ENCODE data around the gene CERK.

Gene CERK

DNA sequence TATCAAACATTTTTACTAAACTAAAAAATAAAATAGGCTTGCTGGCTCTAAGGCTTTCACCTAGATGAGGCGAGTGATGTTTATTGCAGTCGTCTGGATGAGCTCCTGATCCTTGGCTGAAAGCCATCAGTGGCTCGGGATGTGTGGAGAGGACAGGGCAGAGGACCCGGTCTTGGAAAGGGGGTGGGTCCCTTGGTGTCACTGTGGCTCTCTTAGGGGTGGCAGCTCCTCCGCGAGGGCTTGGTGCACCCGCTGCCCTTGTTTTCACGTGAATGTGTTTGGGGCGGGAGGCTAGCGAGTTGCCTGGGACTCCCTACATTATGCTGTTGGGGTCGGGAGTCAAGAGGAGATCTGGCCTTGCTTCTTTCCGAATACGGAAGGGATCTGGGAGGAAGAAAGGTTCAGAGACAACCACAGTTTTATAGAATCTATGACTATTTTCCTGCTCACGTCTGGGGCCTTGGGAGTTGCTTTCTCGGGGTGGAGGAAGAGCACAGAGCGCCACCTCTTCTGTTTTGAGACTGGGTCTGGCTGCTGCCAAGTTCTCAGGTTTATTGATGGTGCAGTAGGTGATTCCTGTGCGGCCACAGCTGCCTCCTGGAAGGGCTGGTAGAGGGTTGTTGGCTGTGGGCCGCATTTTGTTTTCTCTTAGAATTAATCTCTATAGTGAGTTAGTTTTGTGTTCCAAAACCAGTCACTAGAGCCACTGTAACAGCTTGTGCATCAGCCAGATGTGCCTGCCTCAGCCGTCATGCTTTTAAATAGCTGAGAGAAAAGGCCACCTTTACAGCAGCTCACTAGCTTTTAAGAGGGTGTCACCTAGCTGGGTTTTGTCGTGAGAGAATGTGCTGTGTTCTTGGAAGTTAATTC lies 37.2 kb upstream of the CERK start:
- TF ChIP-seq FOXP2 (optimal IDR thresholded peaks at IDR 0.05; ENCODE audit: borderline replicate concordance, extremely low read depth, extremely low read length, insufficient read depth) (no peak), SIN3A (IDR thresholded peaks at IDR 0.05; ENCODE audit: borderline replicate concordance, insufficient read depth, low read length) (no peak), POLR2AphosphoS5 (IDR thresholded peaks at IDR 0.05; ENCODE audit: low read depth, low read length) (no peak)
- TF ChIP-seq, protein P1, sequence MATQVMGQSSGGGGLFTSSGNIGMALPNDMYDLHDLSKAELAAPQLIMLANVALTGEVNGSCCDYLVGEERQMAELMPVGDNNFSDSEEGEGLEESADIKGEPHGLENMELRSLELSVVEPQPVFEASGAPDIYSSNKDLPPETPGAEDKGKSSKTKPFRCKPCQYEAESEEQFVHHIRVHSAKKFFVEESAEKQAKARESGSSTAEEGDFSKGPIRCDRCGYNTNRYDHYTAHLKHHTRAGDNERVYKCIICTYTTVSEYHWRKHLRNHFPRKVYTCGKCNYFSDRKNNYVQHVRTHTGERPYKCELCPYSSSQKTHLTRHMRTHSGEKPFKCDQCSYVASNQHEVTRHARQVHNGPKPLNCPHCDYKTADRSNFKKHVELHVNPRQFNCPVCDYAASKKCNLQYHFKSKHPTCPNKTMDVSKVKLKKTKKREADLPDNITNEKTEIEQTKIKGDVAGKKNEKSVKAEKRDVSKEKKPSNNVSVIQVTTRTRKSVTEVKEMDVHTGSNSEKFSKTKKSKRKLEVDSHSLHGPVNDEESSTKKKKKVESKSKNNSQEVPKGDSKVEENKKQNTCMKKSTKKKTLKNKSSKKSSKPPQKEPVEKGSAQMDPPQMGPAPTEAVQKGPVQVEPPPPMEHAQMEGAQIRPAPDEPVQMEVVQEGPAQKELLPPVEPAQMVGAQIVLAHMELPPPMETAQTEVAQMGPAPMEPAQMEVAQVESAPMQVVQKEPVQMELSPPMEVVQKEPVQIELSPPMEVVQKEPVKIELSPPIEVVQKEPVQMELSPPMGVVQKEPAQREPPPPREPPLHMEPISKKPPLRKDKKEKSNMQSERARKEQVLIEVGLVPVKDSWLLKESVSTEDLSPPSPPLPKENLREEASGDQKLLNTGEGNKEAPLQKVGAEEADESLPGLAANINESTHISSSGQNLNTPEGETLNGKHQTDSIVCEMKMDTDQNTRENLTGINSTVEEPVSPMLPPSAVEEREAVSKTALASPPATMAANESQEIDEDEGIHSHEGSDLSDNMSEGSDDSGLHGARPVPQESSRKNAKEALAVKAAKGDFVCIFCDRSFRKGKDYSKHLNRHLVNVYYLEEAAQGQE (IDR thresholded peaks at IDR 0.05; ENCODE audit: insufficient read depth in 1 of 2, low read depth in 2 of 2, low read length in 2 of 2) = no peak

DNA sequence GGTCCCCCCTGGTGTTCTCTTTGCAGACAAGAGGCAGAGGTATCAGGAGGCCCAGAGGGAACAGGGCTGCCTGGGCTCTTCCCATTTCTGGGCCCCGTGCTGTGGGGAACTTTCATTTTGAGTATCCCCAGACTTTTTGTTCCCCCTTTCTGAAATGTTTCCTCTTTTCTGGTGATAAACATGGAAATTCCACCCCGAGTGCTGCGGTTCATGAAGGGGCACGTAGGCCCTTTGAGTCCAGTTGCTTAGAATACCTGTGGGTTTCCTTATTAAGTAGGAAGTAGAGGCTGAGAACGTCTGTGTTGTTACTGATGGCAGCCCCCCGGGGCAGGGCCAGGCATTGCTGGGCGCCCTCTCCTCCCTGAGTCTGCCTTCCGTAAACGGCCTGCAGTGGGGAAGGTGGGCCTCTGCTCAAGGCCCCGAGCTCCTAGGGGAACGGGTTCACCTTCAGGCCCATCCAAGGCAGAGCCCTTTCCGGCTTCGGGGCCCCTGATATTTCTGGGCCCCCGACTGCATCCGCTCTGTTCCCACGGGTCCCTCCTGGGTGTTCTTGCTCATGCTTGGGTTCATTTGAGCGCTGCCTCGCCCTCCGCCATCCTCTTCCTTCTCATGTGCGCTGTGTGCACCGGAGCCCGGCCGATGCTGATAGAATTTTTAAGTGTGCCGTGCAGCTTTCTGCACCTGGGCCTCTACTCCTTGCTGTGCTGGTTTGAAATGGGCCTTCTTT lies 36.4 kb upstream of the CERK start:
- TF ChIP-seq FOXP2 (optimal IDR thresholded peaks at IDR 0.05; ENCODE audit: borderline replicate concordance, extremely low read depth, extremely low read length, insufficient read depth) (no peak), SIN3A (IDR thresholded peaks at IDR 0.05; ENCODE audit: borderline replicate concordance, insufficient read depth, low read length) (no peak), TAF1 (IDR thresholded peaks at IDR 0.05; ENCODE audit: borderline replicate concordance, insufficient read depth, low read length) (no peak), POLR2AphosphoS5 (IDR thresholded peaks at IDR 0.05; ENCODE audit: low read depth, low read length) (no peak)
- TF ChIP-seq, protein P1 (IDR thresholded peaks at IDR 0.05; ENCODE audit: insufficient read depth in 1 of 2, low read depth in 2 of 2, low read length in 2 of 2) = no peak

DNA sequence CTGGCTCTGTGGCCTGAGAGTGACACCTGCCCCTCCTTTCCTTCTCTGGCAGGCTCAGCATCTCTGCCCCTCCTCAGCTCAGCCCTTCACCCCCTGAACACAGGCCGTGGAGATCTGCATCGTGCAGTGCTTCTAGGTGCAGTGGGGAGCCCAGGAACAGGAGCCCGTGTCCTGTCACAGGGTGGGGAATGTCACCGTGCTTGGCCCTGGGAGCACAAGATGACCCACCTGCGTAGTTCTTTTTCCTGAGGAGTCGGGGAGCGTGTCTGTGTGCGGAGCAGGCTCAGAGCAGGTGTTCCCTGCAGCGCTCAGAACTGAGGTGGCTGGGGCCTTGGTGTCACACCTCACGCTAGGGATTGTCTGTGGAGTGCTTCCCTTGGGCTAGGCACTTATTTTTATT lies 35.0 kb upstream of the CERK start:
- no peak for TF ChIP-seq SIN3A (IDR thresholded peaks at IDR 0.05; ENCODE audit: borderline replicate concordance, insufficient read depth, low read length)

DNA sequence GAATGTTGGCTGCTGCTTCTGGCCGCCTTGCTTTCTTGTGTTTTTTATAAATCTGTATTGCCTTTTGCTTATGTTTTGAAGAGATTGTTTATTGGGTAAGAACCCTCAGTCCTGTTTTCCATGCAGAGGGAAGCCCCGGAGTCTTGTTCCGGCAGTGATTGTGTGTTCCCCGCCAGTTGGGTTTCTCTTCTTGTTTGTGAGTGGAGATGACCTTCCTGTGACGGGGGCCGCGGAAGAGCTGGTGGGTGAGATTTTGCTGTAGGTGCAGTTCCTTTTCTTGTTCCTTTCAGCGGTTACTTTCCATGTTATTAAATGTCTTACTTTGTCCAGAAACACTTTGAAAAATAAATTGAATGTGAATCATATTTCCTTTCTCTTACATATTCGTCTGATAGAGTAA lies 32.7 kb upstream of the CERK start:
- TF ChIP-seq, protein P1 (IDR thresholded peaks at IDR 0.05; ENCODE audit: insufficient read depth in 1 of 2, low read depth in 2 of 2, low read length in 2 of 2) = no peak
- TF ChIP-seq POLR2AphosphoS5 (IDR thresholded peaks at IDR 0.05; ENCODE audit: low read depth, low read length) (no peak), SIN3A (IDR thresholded peaks at IDR 0.05; ENCODE audit: borderline replicate concordance, insufficient read depth, low read length) (no peak), FOXP2 (optimal IDR thresholded peaks at IDR 0.05; ENCODE audit: borderline replicate concordance, extremely low read depth, extremely low read length, insufficient read depth) (no peak), TAF1 (IDR thresholded peaks at IDR 0.05; ENCODE audit: borderline replicate concordance, insufficient read depth, low read length) (no peak)

DNA sequence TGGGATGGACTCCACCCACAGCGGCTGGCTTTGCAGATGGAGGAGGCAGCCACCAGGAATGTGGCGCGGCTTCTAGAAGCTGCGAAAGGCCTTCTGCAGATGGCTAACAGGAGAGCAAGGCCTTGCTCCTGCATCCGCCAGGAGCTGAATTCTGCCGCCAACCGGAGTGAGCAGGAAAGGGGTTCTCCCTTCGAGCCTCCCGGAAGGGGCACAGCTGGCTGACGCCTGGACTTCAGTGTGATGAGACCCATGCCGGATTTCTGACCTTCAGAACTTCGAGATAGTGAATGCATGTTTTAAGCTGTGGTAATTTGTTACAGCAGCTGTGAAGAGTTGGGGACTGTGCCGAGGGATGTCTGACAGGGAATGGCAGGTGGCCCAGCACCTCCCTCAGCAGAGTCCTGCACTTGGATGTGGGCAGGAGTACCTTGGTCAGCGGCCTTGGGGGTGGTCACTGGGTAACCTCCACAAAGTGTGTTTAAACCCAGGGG lies 32.1 kb upstream of the CERK start:
- no peak for TF ChIP-seq TAF1 (IDR thresholded peaks at IDR 0.05; ENCODE audit: borderline replicate concordance, insufficient read depth, low read length)
- TF ChIP-seq SIN3A (IDR thresholded peaks at IDR 0.05; ENCODE audit: borderline replicate concordance, insufficient read depth, low read length) = no peak
- TF ChIP-seq, protein P1 (IDR thresholded peaks at IDR 0.05; ENCODE audit: insufficient read depth in 1 of 2, low read depth in 2 of 2, low read length in 2 of 2) = 0 out of 4 replicates have a peak, but pooled peaks of 1 of the 2 experiments have one; percentile 20
- TF ChIP-seq FOXP2 (optimal IDR thresholded peaks at IDR 0.05; ENCODE audit: borderline replicate concordance, extremely low read depth, extremely low read length, insufficient read depth) = no peak
- no peak for TF ChIP-seq POLR2AphosphoS5 (IDR thresholded peaks at IDR 0.05; ENCODE audit: low read depth, low read length)

Measured in PFSK-1 (cell line).